ENCODE results near the gene CARD11.

GRCh38 chr7:2896131-2896530 is 147.5 kb downstream of the CARD11 start:
- TF ChIP-seq REST (IDR thresholded peaks at IDR 0.05; ENCODE audit: insufficient replicate concordance, low read depth) (no peak), CTCF (IDR thresholded peaks at IDR 0.05; ENCODE audit: insufficient read depth, low read length) (no peak), POLR2AphosphoS5 (IDR thresholded peaks at IDR 0.05; ENCODE audit: low read depth) (no peak)

All from HL-60 (cell line).